Ureter (tissue), 1 donor: Measurements from ENCODE around the gene CAVIN3. TPM values are rescaled to one million over a fixed set of nuclear protein-coding genes. Genes with fewer than 3 reads are reported as not detected.
"Not testable (repeated sequence)": the region's sequence is repeated elsewhere in the genome, so short reads cannot be mapped to it uniquely, and the experiment has no call there.

Experiments
- DNase-seq: peaks from one replicate; pipeline ENCODE4 v3.0.0-alpha.2; 2020; ENCODE audit warnings: low spot score
- total RNA-seq: library from RNA; stranded (reverse); gene quantifications from one replicate; pipeline ENCODE4 v1.2.4, GENCODE V29; 2023
- donor health status: DM: yes; HTN: yes; CAD: no.

The CAVIN3 gene
- total RNA-seq, 1 donor from 2014 or later, result 39.0 TPM

- DNase-seq, result no peak
These were observed 3.1 kb upstream of the CAVIN3 start for GRCh38 chr11:6323291-6323905.

GRCh38 chr11:6321961-6322362 lies 1.7 kb upstream of the CAVIN3 start:
- DNase-seq, result no peak

DNA sequence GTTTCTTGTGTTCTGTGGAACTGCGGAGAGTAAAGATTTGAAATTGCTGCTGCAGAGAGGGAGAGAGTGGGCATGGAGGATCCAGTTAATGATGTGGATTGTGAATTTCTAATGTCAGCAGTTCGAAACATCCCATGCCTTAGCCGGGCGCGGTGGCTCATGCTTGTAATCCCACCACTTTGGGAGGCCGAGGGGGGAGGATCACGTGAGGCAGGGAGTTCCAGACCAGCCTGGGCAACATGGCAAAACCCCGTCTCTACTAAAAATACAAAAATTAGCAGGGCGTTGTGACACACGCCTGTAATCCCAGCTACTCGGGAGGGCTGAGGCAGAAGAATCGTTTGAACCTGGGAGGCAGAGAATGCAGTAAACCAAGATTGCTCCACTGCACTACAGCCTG lies 1.1 kb upstream of the CAVIN3 start:
- DNase-seq, result no peak

GRCh38 chr11:6319704-6320410 lies 444 bp downstream of the CAVIN3 start:
- peak; percentile 94 for DNase-seq

GRCh38 chr11:6319001-6319703 lies 1.1 kb downstream of the CAVIN3 start:
- DNase-seq, result peak; percentile 53

DNA sequence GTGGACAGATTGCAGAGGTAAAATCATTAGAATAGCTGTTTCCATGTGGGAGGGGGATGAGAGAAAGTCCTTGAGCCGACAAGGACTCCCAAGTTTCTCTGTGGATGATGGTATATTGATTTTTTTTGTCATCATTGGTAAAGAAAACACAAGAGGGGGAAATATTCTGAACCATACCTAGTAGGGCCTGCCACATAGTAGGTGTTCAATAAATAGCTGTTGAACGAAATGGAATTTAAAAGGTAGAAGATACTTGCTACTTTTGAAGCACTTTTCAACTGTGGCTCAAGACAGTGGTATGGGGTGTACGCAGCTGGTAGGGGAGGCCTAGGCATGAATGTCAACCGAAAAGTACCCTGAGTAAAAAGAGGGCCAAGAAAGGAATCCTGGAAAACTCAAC lies 2.1 kb downstream of the CAVIN3 start:
- DNase-seq, result no peak

GRCh38 chr11:6315811-6316425 lies 4.4 kb downstream of the CAVIN3 start:
- DNase-seq, result peak; percentile 58

DNA sequence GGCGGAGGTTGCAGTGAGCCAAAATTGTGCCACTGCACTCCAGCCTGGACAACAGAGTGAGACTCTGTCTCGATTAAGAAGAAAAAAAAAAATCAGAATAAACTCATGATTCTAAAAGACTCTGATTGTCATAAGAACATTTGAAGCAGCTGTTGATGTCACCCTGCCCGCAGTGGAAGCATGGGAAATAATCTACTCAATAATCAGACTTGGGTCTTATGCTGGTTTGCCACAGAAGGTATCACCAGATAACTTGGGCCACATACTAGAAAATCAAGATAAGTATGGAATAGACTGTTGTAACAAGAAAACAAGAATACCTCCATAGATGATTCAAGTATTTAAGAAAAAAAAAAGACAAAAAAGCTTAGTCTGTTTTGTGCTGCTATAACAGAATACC lies 8.2 kb downstream of the CAVIN3 start:
- no peak for DNase-seq

DNA sequence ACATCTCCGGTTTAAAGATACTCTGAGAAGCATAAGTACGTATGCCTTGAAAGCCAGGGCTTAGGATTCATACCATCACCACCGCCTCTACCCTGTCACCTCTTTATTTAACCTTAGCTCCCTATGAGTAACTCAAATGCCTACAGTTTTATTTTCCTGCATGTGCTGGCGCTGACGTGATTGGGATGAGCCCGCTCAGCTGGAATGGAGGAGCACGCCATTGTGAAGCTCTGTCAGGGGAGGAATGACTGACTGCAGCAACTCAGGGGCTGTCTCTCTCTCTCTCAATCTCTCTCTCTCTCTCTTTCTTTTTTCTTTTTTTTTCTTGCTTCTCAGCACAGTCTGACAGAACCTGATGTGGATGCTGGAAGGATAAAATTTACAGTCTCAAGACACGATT lies 12.4 kb downstream of the CAVIN3 start:
- DNase-seq, result no peak

DNA sequence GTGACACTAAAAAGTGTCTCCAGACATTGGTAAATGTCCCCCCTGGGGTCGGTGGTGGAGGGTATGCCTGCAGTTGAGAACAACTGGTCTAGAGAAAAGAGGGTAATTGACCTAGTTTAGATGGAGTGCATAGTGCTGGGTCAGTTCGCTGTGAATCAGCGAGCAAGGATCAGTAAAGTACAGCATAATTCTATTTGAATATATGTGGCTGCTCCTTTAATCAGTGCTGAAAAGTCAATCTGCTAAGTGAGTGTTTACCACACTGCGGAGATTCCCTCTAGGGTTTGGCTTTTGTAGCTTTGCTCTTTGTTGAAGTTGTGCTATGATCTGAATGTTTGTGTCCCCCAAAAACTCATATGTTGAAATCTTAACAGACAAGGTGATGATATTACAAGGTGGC lies 15.0 kb downstream of the CAVIN3 start:
- no peak for DNase-seq

- DNase-seq, result no peak
These were observed 16.6 kb downstream of the CAVIN3 start for GRCh38 chr11:6303661-6304060.

GRCh38 chr11:6301096-6301495 lies 19.2 kb downstream of the CAVIN3 start:
- DNase-seq, result no peak

- DNase-seq, result no peak
These were observed 20.0 kb downstream of the CAVIN3 start for GRCh38 chr11:6300325-6300724.

GRCh38 chr11:6298605-6299004 lies 21.7 kb downstream of the CAVIN3 start:
- DNase-seq, result peak; percentile 50

DNA sequence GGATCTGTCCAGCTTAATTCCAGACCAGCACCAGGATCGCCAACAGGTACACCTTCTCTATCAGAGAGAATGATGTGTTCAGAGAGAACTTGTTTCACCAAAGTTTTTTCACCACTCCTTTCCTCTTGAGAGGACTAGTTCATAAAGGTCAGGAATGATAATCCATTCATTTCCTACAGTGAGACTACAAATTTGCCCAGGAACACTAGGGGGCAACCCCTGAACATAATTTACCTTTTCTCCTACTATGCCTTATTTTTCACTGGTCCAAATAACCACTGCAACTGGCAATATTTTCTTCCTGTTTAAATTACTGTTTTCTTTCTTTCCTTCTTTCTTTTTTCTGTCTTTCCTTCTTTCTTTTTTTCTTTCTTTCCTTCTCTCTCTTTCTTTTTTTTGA lies 22.5 kb downstream of the CAVIN3 start:
- DNase-seq, result no peak

DNA sequence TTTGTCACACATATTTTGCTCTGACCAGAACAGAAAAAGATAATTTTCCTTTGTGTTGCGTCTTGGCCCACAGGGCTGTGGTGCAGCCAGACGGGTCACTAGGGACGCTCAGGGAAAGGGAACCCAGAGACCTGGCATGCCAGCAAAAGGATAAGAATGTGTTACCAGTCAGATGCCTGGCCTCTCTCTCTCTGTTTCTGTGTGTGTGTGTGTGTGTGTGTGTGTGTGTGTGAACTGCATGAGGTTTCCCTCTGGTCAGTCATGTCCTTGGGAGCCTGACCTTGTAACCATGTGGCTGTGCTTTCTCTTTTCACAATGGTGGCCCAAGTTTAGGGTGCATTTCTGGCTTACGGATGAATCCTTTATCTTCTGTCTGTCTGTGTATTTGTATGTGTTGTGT lies 35.3 kb downstream of the CAVIN3 start:
- no peak for DNase-seq

- DNase-seq, result no peak
These were observed 36.1 kb downstream of the CAVIN3 start for GRCh38 chr11:6284250-6284649.

DNA sequence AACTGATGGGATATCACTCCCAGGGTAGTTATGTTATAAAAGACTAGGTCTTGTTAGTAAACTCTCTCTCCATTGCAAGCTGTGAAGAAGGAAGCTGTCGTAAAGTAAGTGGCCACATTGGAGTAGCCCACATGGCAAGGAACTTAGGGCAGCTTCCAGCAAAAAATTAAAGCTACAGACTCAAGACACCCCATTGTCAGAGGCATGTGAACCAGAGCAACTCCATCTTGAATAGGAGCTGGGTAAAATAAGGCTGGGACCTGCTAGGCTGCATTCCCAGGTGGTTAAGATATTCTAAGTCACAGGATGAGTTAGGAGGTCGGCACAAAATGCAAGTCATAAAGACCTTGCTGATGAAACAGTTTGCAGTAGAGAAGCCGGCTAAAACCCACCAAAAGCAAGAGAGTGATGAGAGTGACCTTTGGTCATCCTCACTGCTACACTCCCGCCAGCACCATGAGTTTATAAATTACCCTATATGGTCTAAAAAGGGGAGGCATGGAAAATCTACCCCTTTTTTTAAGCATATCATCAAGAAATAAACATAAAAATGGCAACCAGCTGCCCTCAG lies 36.8 kb downstream of the CAVIN3 start:
- no peak for DNase-seq

DNA sequence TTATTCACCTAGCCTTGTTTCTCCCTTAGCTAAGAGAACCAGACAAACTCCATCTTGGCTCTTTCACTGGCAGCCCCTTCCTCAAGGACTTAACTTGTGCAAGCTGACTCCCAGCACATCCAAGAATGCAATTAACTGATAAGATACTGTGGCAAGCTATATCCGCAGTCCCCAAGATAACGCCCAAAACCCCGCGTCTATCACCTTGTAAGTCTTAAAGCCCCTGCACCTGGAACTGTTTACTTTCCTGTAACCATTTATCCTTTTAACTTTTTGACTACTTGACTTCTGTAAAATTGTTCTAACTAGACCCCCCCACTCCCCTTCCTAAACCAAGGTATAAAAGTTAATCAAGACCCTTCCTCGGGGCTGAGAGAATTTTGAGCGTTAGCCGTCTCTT lies 39.5 kb downstream of the CAVIN3 start:
- not testable (repeated sequence) for DNase-seq

- DNase-seq, result no peak
These were observed 47.1 kb downstream of the CAVIN3 start for GRCh38 chr11:6273188-6273587.

DNA sequence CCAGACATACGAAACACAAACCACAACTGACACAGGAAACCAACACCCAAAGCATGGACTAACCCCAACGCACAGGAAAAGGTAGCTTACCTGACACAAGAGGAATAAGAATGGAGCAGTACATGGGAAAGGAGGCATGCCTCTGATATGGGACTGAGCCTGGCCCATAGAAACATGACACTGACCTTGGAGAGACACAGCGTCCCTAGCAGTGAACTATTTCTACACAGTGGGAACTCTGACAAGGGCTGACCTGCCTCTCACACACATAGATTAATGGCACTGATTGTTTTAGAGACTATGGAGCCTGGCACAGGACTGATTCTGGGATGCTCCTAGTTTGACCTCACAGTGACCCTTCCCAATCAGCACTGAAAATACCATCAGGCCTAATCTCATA lies 48.7 kb downstream of the CAVIN3 start:
- no peak for DNase-seq

DNA sequence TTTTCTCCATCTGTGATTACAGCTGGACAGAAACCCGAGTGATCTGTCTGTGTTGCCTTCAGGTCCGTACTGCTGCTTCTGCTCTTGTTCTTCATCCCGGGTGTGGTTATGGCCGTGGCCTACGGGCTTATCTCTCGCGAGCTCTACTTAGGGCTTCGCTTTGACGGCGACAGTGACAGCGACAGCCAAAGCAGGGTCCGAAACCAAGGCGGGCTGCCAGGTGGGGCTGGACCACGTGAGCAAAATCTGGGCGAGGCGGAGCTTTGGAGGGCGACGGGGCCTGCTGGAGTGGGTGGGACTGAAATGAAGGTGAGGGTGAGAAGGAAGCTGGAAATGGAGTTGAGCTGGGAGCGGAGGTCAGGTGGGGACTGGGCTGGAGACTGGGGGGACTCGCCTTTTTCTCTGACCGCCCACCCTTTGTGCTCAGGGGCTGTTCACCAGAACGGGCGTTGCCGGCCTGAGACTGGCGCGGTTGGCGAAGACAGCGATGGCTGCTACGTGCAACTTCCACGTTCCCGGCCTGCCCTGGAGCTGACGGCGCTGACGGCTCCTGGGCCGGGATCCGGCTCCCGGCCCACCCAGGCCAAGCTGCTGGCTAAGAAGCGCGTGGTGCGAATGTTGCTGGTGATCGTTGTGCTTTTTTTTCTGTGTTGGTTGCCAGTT lies 49.6 kb downstream of the CAVIN3 start:
- no peak for DNase-seq
